Measurements from ENCODE around the gene RBMS3. TPM values are rescaled to one million over a fixed set of nuclear protein-coding genes. Genes with fewer than 3 reads are reported as not detected.

RBMS3 gene
- total and polyA plus RNA-seq, 2 experiments from 2014 or later, result 3.2 to 7.4 TPM

DNA sequence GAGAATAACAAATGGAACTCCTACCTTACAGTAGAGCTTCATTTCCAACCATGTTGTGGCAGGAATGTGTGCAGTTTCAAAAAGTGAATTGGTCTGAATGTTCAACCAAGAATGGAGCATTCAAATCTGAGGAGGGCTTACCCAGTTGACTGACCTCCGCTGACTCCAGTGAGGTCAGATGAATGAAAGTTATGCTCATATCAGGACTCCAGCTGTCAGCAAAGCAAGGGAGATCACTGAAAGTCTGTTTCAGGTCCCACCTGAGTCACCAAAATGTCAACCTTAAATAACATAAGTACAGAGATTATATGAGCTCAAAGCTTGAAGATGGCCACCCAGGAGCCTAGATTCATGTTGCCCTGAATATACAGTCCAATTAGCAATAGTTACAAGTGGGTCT, 473.5 kb downstream of the RBMS3 start (continued):
- TF ChIP-seq JUNB (IDR thresholded peaks at IDR 0.05; ENCODE audit: unreplicated experiment), result no peak
- no peak for TF ChIP-seq EZH2phosphoT487 (IDR thresholded peaks at IDR 0.05; ENCODE audit: unreplicated experiment)
- TF ChIP-seq NANOG (IDR thresholded peaks at IDR 0.05; ENCODE audit: borderline replicate concordance), result no peak
- TF ChIP-seq, protein P1, sequence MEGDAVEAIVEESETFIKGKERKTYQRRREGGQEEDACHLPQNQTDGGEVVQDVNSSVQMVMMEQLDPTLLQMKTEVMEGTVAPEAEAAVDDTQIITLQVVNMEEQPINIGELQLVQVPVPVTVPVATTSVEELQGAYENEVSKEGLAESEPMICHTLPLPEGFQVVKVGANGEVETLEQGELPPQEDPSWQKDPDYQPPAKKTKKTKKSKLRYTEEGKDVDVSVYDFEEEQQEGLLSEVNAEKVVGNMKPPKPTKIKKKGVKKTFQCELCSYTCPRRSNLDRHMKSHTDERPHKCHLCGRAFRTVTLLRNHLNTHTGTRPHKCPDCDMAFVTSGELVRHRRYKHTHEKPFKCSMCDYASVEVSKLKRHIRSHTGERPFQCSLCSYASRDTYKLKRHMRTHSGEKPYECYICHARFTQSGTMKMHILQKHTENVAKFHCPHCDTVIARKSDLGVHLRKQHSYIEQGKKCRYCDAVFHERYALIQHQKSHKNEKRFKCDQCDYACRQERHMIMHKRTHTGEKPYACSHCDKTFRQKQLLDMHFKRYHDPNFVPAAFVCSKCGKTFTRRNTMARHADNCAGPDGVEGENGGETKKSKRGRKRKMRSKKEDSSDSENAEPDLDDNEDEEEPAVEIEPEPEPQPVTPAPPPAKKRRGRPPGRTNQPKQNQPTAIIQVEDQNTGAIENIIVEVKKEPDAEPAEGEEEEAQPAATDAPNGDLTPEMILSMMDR (conservative IDR thresholded peaks at IDR 0.05; ENCODE audit: low read depth in 2 of 2), result no peak
- TF ChIP-seq, protein P2, sequence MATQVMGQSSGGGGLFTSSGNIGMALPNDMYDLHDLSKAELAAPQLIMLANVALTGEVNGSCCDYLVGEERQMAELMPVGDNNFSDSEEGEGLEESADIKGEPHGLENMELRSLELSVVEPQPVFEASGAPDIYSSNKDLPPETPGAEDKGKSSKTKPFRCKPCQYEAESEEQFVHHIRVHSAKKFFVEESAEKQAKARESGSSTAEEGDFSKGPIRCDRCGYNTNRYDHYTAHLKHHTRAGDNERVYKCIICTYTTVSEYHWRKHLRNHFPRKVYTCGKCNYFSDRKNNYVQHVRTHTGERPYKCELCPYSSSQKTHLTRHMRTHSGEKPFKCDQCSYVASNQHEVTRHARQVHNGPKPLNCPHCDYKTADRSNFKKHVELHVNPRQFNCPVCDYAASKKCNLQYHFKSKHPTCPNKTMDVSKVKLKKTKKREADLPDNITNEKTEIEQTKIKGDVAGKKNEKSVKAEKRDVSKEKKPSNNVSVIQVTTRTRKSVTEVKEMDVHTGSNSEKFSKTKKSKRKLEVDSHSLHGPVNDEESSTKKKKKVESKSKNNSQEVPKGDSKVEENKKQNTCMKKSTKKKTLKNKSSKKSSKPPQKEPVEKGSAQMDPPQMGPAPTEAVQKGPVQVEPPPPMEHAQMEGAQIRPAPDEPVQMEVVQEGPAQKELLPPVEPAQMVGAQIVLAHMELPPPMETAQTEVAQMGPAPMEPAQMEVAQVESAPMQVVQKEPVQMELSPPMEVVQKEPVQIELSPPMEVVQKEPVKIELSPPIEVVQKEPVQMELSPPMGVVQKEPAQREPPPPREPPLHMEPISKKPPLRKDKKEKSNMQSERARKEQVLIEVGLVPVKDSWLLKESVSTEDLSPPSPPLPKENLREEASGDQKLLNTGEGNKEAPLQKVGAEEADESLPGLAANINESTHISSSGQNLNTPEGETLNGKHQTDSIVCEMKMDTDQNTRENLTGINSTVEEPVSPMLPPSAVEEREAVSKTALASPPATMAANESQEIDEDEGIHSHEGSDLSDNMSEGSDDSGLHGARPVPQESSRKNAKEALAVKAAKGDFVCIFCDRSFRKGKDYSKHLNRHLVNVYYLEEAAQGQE (IDR thresholded peaks at IDR 0.05; ENCODE audit: unreplicated experiment), result no peak

DNA sequence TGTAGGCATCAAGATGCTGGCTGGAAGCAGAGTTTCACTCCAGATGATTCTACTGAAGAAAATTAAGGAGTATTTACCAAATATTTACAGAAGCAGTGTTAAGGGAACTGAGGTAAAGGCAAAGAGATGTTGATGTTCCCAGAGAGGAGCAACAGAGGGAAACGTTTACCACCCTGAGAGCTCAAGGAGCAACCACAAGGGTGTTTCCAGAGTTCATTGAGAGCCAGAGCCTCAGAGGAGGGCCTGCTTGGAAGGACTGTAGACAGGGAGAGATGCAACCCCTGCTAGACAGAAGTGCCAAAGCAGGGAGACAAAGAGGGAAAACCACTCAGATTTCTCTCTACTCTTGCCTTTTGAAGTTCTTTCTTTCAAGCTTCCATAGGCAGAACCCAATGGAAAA, 474.5 kb downstream of the RBMS3 start:
- Histone ChIP-seq H3K27me3 (ENCODE audit: insufficient read depth) (no peaks in the 10 kb centered on the region), H3K4me3 (no peak overlapping the region), H2AFZ (no peak overlapping the region), H3K79me2 (replicated peaks; ENCODE audit: insufficient read depth) (no peaks in the 10 kb centered on the region), H3K36me3 (ENCODE audit: insufficient read depth) (0 out of 2 replicates have a peak, but pooled peaks cover 3% of the 10 kb centered on the region), H4K20me1 (replicated peaks; ENCODE audit: insufficient read depth) (no peaks in the 10 kb centered on the region), H3K4me2 (no peak overlapping the region), H3K27ac (ENCODE audit: low read depth) (no peak overlapping the region), H3K9me2 (ENCODE audit: insufficient read depth) (no peaks in the 10 kb centered on the region), H3K4me1 (ENCODE audit: insufficient read depth) (peaks cover 41% of the 10 kb centered on the region), H3F3A (replicated peaks; ENCODE audit: low read depth) (no peaks in the 10 kb centered on the region)
- Mint-ChIP-seq H3K4me3 (no peak overlapping the region), H3K27ac (no peak overlapping the region), H3K4me1 (peaks cover 36% of the 10 kb centered on the region), H3K9me3 (no peaks in the 10 kb centered on the region), H3K27me3 (ENCODE audit: insufficient read depth, low read depth, poor library complexity) (peaks cover 4% of the 10 kb centered on the region), H3K36me3 (ENCODE audit: low read depth) (no peaks in the 10 kb centered on the region)
- ATAC-seq (no peak), DNase-seq (ENCODE audit: low spot score) (no peak)
- TF ChIP-seq, protein P3, sequence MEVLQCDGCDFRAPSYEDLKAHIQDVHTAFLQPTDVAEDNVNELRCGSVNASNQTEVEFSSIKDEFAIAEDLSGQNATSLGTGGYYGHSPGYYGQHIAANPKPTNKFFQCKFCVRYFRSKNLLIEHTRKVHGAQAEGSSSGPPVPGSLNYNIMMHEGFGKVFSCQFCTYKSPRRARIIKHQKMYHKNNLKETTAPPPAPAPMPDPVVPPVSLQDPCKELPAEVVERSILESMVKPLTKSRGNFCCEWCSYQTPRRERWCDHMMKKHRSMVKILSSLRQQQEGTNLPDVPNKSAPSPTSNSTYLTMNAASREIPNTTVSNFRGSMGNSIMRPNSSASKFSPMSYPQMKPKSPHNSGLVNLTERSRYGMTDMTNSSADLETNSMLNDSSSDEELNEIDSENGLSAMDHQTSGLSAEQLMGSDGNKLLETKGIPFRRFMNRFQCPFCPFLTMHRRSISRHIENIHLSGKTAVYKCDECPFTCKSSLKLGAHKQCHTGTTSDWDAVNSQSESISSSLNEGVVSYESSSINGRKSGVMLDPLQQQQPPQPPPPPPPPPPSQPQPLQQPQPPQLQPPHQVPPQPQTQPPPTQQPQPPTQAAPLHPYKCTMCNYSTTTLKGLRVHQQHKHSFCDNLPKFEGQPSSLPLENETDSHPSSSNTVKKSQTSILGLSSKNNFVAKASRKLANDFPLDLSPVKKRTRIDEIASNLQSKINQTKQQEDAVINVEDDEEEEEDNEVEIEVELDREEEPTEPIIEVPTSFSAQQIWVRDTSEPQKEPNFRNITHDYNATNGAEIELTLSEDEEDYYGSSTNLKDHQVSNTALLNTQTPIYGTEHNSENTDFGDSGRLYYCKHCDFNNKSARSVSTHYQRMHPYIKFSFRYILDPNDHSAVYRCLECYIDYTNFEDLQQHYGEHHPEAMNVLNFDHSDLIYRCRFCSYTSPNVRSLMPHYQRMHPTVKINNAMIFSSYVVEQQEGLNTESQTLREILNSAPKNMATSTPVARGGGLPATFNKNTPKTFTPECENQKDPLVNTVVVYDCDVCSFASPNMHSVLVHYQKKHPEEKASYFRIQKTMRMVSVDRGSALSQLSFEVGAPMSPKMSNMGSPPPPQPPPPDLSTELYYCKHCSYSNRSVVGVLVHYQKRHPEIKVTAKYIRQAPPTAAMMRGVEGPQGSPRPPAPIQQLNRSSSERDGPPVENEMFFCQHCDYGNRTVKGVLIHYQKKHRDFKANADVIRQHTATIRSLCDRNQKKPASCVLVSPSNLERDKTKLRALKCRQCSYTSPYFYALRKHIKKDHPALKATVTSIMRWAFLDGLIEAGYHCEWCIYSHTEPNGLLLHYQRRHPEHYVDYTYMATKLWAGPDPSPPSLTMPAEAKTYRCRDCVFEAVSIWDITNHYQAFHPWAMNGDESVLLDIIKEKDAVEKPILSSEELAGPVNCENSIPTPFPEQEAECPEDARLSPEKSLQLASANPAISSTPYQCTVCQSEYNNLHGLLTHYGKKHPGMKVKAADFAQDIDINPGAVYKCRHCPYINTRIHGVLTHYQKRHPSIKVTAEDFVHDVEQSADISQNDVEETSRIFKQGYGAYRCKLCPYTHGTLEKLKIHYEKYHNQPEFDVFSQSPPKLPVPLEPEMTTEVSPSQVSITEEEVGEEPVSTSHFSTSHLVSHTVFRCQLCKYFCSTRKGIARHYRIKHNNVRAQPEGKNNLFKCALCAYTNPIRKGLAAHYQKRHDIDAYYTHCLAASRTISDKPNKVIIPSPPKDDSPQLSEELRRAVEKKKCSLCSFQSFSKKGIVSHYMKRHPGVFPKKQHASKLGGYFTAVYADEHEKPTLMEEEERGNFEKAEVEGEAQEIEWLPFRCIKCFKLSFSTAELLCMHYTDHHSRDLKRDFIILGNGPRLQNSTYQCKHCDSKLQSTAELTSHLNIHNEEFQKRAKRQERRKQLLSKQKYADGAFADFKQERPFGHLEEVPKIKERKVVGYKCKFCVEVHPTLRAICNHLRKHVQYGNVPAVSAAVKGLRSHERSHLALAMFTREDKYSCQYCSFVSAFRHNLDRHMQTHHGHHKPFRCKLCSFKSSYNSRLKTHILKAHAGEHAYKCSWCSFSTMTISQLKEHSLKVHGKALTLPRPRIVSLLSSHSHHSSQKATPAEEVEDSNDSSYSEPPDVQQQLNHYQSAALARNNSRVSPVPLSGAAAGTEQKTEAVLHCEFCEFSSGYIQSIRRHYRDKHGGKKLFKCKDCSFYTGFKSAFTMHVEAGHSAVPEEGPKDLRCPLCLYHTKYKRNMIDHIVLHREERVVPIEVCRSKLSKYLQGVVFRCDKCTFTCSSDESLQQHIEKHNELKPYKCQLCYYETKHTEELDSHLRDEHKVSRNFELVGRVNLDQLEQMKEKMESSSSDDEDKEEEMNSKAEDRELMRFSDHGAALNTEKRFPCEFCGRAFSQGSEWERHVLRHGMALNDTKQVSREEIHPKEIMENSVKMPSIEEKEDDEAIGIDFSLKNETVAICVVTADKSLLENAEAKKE (CRISPR knock-in tag; IDR thresholded peaks at IDR 0.05), result no peak
- TF ChIP-seq POLR2AphosphoS5 (IDR thresholded peaks at IDR 0.05; ENCODE audit: low read depth), result no peak
- TF ChIP-seq, protein P2 (IDR thresholded peaks at IDR 0.05; ENCODE audit: unreplicated experiment), result no peak
- no peak for TF ChIP-seq JUNB (IDR thresholded peaks at IDR 0.05; ENCODE audit: unreplicated experiment)
- TF ChIP-seq EZH2 (IDR thresholded peaks at IDR 0.05; ENCODE audit: low read depth, unreplicated experiment), result no peak
- no peak for TF ChIP-seq EZH2phosphoT487 (IDR thresholded peaks at IDR 0.05; ENCODE audit: unreplicated experiment)
